Measurements from ENCODE around the gene BTBD9.

DNA sequence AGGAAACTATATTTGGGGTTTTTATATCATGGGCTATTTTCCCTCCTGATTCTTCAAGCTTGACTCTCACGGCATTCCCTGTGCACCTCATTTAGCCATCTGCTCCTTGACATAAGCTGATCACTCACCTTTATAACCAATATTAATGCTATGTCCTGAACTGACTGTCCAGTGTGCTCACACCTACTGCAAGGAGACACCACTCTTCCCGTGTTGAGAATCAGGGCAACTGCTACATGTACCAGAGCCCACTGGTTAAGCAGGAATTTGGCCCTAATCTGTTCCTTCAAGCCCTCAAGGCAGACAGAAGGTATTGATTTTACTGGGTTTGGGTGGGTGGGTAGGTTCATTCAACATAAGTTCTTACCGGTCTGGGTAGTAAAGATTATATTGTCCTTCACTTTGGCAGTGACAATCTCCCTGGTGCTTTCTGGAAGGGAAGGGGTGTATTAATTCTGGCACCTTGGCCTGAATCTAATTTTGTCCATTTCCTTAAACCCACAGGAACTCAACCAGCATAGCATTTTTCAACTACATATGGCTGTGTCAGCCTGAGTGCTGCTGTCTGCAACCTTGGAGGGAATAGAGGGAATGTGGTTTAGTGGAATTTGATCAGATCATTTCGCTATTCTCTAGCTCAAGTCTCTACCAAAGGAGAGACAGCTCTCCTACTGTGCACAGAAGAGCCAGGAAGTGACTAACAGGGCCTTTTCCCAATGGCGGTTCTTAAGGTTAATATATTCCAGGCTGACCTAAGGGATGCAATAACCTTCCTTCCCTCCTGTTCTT, 293.2 kb downstream of the BTBD9 start:
- TF ChIP-seq POLR2A (IDR thresholded peaks at IDR 0.05) (no peak), POLR2AphosphoS5 (IDR thresholded peaks at IDR 0.05) (no peak)
- TF ChIP-seq, protein P1, sequence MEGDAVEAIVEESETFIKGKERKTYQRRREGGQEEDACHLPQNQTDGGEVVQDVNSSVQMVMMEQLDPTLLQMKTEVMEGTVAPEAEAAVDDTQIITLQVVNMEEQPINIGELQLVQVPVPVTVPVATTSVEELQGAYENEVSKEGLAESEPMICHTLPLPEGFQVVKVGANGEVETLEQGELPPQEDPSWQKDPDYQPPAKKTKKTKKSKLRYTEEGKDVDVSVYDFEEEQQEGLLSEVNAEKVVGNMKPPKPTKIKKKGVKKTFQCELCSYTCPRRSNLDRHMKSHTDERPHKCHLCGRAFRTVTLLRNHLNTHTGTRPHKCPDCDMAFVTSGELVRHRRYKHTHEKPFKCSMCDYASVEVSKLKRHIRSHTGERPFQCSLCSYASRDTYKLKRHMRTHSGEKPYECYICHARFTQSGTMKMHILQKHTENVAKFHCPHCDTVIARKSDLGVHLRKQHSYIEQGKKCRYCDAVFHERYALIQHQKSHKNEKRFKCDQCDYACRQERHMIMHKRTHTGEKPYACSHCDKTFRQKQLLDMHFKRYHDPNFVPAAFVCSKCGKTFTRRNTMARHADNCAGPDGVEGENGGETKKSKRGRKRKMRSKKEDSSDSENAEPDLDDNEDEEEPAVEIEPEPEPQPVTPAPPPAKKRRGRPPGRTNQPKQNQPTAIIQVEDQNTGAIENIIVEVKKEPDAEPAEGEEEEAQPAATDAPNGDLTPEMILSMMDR (IDR thresholded peaks at IDR 0.05) = no peak
